HG02870 (cell line): ENCODE results near the gene INHBA.

Experiments
- ATAC-seq: cut with Tn5 transposase; IDR thresholded peaks from one replicate; pipeline ENCODE4 v1.9.1; 2021; ENCODE audit warnings: mild to moderate bottlenecking, moderate library complexity; ENCODE audit not compliant: unreplicated experiment

Gene INHBA

GRCh38 chr7:41702635-41703371 is at the start of gene INHBA:
Gene INHBA (minus strand): TSS chr7:41703090. CDS start chr7:41700374, 2,716 bp downstream.
- no peak for ATAC-seq

- no peak for ATAC-seq
Measured at GRCh38 chr7:41752615-41753014, 49.7 kb upstream of the INHBA start.

GRCh38 chr7:41750661-41751540 is 48.0 kb upstream of the INHBA start:
- no peak for ATAC-seq

DNA sequence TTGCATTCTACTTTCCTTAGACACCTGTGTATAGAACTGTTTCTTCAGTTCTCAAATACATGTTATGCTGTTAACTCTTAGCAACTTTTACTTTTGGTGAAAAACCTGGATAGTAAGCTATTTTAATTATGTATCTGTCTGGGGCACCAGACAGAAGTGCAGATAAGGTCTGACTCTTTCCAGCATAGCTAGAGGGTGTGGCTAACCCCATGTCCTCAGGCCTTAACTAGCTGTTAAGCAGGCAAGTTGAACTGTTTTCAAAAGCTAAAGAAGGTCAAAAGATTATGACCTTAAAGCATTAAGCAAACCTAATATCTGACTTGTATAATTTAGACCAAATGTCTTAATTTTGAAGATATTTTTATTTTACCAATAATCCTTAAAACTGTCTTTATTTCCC is 45.1 kb upstream of the INHBA start:
- no peak for ATAC-seq

- no peak for ATAC-seq
Measured at GRCh38 chr7:41745451-41745850, 42.6 kb upstream of the INHBA start.

GRCh38 chr7:41744161-41744560 is 41.3 kb upstream of the INHBA start:
- no peak for ATAC-seq

DNA sequence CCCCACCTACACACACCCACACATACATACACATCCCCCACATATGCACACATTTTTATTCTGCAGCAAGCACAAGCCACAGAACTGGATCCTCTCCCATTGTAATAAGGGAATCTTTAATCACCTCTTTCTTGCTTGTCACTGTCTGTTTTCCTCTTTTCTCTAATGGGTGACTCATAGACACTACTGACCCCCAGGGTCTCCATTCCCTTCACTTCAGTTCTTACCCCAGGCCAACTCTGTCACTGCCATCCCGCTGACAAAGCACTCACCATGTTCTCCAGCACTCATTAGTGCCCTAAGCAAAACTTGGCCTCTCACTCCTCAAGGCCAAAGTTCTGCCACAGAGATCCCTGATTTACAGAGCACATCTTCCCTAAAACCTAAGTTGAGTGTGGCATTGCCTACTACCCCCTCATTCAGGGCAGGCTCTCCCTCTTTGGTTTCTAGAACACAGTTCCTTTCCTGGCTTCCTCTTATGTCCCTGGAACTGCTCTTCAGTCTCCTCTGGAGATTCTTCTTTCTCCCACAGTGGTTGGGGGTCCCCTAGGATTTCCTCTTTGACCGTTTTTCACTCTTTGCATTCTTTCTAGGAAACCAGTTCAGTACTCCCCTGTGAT is 39.6 kb upstream of the INHBA start:
- ATAC-seq, result no peak

GRCh38 chr7:41738806-41739205 is 35.9 kb upstream of the INHBA start:
- ATAC-seq, result no peak

DNA sequence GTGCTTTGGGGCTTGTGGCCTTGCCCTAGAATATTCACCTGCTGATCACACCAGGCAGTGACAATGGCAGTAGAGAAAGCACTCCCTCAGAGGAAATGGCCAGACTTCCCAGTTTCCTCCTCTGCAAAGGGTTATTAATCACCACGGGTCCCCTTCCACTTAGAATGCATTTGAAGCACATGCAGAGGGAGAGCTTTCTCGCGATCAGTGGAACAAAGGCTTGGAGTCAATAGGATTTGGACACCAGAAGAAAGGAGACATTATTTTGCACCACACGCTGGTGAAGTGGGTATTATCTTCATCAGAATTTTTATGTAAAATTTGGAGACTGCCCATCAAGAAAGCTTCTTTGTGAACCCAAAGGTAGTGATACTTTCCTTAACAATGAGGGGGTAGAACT is 35.4 kb upstream of the INHBA start:
- ATAC-seq, result no peak

- no peak for ATAC-seq
Measured at GRCh38 chr7:41735206-41735605, 32.3 kb upstream of the INHBA start.

GRCh38 chr7:41732843-41733306 is 30.0 kb upstream of the INHBA start:
- ATAC-seq, result no peak

DNA sequence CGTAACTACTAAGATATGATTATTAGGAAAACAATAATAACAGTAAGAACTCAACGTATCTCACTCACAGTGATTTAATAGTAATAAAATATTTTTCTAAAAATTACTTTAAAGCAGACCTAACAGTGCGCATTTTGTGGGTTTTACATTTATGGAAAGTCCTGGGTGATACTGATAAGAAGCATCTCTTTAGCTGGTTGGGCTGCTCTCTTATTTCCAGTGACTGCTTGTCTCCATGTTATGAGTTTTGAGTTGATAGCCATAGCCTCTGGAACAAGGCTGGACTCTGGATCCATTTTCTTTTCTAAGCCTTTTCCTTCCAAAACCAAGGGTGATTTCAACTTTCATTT is 29.5 kb upstream of the INHBA start:
- peak; percentile 8 for ATAC-seq

GRCh38 chr7:41731493-41732435 is 28.9 kb upstream of the INHBA start:
- peak; percentile 98 for ATAC-seq

DNA sequence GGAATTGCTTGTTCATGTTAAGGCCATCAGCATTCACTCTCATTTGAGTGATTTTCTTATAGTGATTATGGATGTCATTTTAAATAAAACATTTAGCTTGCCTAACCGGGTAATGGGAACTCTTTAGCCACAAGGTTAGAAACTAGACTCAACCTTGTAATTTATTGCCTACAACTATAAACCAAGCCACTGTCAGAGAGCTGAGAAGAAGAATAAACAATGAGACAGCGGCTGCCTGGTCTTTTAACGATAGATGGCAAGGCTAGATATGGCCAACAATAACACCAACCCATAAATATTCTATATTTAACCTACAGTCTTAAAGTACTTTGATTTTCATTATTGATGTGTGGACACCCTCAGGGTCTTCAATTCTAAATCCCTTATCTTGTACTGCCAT is 27.8 kb upstream of the INHBA start:
- no peak for ATAC-seq

DNA sequence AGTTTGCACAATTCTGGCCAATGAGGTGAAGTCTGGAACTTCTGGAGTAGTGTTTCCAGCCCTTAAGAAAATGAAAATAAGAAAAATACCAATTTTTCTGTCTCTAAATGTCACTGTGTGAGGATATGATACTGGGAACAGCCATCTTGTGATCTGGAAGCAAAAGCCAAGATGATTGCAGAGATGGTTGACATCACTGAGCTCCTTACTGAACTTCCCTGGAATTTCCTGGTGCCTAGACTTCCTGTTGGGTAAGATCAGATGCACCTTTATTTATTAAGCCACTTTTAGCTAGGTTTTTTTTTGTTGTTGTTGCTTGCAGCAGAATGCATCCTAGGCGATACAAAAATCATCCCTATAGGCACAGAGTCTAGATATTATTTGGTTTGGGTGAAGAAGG is 27.3 kb upstream of the INHBA start:
- no peak for ATAC-seq

DNA sequence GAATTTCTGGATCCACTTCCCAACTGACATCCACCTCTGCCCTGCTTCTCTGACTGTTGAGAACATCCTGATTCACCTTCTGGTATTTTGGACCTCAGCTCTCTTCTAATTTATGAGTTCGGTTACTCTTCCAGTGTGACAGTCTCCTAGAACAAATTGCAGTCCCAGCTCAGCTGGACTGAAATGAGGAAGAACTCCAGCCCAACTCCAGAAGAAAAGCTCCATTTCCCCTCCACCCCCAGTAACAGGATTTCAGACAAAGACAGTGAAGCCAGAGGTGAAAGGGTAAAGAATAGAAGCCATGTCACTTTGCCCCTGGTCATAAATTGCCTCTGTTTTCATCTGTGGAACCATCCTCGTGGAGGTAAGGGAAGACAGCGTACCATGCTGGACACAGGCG is 26.2 kb upstream of the INHBA start:
- no peak for ATAC-seq

DNA sequence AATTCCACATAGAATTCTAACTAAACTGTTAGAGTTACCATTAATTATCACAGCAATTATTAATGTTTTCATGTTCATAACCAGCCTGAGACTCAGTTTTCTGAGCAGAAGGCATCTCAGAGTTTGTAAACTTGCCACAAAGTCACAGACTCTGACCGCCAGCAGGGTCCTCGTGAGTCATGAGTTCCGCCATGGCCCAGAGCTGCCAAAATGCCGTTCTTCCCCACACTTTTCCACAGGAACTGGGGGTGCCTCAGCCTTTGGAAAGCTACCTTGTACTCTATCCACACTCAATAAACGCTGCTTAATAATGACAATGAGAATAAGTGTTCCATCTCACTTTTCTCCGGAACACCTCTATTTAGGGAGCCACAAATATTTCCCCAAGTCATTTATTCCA is 22.1 kb upstream of the INHBA start:
- ATAC-seq, result no peak

DNA sequence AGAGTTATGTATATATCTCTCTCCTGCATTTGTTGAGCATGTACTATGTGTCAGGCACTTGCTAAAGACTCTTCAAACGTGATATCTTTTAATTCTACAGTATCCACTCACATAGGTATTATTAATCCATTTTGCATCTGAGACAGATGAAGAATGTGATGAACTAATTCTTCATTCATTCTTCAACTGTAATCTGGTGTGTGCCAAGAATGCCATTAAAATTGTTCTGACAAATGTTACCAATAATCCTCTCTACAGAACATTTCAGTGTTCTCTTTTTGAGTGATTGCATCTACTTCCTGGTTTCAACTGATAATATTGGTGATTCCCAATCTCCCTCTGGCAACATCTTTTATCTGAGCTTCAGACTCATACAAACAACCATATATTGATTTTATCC is 18.0 kb upstream of the INHBA start:
- ATAC-seq, result no peak

DNA sequence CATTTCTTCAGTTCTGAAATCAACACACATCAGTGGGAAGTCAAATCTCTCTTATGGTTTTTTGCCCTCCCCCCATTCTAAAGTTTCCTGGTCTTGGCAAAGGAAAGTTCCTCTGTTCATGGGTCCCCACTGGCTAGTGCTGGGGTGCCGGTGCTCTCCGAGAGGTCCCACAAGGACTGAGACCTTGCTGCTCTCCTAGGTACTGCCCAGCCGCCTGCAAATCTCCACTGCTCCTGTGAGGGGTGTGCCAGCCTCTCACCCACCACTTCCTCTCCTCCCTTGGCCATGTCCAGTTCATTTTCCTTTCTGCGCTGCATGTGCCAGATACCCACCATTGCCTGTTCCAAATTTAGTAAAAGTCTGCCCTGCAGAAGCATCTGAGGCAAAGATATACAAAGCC is 17.2 kb upstream of the INHBA start:
- ATAC-seq, result no peak

- no peak for ATAC-seq
Measured at GRCh38 chr7:41716691-41717090, 13.8 kb upstream of the INHBA start.

DNA sequence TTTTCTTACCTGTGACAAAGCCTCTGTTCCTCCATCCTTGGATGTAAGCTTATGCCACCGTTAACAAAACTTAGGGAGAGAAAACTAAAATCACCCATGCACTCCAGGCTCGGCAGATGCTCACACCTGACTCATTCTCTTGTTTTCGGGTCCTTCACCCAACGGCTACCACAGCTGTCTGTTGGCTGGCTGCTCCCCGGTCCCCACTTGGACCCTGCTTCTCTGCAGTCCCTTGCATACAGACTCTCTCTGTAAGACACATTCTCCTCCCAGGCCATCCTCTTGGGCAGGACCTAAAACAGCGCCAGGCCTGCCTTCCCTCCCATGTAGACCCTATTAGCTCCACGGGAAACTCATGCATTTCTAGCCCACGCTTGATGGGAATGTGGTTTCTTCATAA is 12.1 kb upstream of the INHBA start:
- ATAC-seq, result no peak
